Gastroesophageal sphincter (tissue), 3 donors: Measurements from ENCODE around the gene C2CD2.

Experiments
- EP300 ChIP-seq: sonication (generic); formaldehyde crosslinking; IDR thresholded peaks from one replicate; pipeline ENCODE4 v1.6.1; 2017; ENCODE audit warnings: antibody characterized with exemption, mild to moderate bottlenecking
- POLR2AphosphoS5 ChIP-seq: sonication (generic); formaldehyde crosslinking; IDR thresholded peaks from one replicate; pipeline ENCODE4 v1.6.1; 2017; ENCODE audit warnings: antibody characterized with exemption
- TF ChIP-seq, protein P1 (sequence below), 4 experiments: fragments of 200-600 bp in 2 of 4; fragments of 450-650 bp in 2 of 4; sonication (generic) in 1 of 4; IDR thresholded peaks; one replicate each; pipeline ENCODE4 v1.5.1; 2017 to 2019; ENCODE audit warnings: antibody characterized with exemption in 4 of 4, mild to moderate bottlenecking in 2 of 4, moderate library complexity in 2 of 4

DNA sequence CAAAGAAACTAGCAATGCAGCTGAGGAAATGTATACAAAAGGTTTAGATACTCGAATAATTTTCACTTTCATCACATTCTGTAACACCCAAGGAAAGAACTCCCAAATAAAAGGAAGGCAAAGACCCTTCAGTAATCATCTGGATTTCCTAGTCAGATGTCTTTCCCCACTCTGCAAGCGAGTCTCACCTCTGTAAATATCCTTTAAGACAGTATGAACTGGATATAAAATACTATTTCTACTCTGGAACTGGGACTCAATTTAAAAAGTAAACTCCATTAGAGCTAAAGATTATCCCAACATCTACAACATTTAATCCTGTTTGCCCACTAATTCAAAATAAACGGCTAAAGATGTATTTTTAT, 27.0 kb downstream of the C2CD2 start:
- TF ChIP-seq, protein P1, sequence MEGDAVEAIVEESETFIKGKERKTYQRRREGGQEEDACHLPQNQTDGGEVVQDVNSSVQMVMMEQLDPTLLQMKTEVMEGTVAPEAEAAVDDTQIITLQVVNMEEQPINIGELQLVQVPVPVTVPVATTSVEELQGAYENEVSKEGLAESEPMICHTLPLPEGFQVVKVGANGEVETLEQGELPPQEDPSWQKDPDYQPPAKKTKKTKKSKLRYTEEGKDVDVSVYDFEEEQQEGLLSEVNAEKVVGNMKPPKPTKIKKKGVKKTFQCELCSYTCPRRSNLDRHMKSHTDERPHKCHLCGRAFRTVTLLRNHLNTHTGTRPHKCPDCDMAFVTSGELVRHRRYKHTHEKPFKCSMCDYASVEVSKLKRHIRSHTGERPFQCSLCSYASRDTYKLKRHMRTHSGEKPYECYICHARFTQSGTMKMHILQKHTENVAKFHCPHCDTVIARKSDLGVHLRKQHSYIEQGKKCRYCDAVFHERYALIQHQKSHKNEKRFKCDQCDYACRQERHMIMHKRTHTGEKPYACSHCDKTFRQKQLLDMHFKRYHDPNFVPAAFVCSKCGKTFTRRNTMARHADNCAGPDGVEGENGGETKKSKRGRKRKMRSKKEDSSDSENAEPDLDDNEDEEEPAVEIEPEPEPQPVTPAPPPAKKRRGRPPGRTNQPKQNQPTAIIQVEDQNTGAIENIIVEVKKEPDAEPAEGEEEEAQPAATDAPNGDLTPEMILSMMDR (IDR thresholded peaks at IDR 0.05): no peak
- no peak for TF ChIP-seq POLR2AphosphoS5
- TF ChIP-seq EP300: no peak
